Measurements from ENCODE around the gene ANKRD35.

ANKRD35 gene

DNA sequence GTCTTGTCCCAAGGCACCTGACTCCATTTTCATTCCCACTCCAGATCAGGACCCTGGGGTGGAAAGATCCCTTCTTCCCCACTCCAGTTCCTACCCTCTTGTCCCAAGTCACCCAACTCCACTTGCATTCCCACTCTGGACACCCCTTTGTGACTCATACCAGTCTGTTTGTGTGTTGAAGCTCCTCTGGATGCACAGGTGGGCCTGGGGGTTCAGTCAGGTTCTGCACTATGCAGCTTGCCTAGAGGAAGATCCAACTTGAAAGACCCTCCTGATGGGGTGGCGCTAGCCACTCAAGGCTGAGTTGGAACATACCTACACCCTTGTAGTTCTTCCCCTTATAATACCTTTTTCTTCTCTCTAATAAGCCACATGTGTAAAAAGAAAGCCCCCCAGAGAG is 9.8 kb upstream of the ANKRD35 start:
- DNase-seq (ENCODE audit: low spot score), result no peak

DNA sequence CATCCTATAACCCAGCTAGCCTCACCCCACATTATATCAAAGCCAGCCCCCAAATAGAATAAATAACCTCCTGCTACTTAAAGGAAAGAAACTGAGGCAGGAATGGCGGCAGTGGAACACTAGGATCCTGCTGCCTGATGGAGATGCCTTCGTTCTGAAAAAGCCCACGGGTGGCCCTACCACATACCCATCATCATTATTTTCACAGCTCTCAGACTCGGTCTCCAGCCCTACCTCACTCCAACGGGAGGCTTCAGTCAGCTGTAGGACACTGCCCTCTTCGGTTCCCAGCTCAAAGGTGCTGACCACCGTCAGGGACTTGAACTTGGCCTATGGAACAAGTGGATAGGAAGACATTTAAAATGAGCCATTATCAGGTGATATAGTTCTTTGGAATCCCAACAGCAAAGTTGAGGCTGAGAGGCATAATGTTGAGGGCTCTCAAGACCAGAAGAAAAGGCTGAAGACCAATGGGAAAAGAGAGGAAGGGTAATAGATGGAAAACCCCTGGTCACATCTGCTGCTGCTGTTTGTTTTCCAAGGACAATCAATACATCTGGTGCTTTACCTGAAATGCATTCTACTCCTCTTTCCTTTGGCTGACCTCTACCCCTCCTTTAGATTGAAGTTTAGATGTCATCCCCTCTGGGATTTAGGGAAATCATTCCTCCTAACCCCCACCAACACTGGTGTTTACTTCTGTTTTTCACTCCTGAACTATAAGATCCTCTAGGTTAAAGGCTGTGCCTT is 7.8 kb upstream of the ANKRD35 start:
- no peak for DNase-seq (ENCODE audit: low spot score)

DNA sequence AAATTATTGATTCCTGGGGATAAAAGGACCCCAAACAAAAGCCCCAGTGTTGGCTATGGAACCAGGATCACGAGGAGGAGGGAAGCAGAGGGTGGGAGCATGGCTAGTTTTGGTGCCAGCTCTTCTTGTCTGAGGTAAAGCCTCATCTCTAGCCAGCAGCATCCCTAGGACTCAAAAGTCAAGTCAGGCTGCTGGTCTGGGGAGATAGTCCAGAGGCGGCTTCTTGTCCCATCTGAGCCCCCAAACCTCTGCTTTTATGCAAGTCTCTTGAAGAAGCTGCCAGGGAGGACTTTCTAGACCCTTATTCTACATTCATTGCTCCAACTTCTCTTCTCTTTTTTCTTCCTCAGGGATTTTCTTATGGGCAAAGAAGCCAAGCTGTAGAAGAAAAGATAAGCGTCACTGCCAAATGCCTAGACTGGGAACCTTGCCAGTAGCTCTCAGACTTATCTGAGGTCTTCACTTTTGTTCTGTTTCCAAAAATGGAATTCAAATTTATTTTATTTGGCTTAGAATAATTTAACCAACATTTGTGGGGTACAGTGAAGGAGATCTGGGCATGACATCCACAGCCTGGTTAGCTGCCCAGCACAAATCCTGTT is 6.9 kb upstream of the ANKRD35 start:
- no peak for DNase-seq (ENCODE audit: low spot score)

DNA sequence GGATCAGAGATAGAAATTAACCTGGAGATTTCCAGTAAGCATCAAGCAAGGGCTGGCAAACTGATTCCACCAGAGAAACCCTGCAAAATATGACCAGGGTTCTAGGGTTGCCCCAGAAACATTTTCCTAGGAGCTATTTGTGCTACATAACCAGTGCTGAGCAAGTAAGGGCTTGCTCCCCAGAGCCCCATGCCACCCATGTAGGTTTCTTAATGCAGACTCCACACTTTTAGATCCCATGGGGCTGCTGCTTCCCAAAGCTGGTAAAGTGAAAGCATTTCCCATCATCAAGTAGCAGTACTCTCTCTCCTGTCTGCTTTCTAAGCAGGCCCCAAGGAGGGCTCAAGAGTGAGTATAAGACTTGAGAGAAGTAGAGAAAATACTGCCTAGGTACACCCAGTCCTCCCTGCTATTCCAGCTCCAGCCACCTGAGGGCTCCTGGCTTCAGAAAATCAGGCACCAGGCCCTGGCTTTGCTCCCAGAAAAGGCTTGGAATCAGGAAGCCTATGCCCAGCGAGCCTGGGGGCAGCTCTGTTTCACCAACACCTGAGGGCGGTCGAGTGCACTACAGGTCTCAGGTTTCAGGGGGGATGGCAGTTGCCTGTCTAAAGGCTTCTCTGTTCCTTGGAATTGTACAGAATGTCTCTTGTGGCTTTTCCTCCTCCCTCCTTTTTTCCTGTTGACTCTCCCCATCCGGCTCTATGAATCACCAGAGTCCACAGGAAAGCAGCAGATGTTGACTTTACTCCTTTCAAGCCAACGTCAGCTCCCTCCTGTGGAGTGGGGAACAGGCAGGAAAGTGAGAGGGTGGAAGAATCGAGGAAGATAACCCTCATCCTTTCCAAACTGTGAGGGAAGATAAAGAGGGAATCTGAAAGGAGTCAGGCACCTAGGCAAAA is 6.2 kb upstream of the ANKRD35 start:
- DNase-seq (ENCODE audit: low spot score), result peak; percentile 84

DNA sequence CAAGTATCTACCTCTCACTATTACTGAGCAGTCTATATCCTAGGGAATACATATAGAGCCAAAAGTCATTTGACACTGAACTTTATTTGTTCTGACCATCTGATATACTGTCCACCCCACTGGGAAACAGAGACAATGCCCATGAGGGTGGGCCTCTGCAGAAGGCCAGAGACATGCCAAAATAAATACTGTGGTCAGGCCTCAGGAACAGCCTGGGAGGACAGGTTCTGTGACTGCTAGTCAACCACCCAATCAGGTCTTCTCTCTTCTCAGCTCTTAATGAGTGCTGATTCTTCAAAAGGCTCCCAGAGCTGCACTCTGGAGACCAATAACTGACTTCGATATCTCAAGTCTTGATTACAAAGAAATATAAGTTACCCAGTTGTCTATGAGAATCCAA is 5.5 kb upstream of the ANKRD35 start:
- DNase-seq (ENCODE audit: low spot score), result no peak

DNA sequence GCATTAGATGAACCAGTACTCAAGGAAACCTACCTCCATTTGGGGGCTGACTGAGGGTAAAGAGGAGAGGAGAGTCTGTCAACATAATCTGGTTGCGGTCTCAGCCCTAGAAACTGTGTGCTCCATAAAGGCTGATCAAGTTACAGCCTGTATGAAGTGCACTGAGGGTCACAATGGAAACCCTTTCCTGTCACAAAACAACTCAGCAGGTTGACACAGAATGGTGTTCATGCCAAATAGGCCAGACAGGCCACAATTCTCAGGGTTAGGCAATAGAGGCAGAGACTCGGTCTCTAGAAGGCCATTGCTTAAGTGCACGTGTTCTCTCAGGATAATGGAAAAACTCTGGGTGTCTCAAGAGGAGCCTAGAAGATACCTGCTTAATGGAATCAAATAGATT is 4.1 kb upstream of the ANKRD35 start:
- no peak for DNase-seq (ENCODE audit: low spot score)

DNA sequence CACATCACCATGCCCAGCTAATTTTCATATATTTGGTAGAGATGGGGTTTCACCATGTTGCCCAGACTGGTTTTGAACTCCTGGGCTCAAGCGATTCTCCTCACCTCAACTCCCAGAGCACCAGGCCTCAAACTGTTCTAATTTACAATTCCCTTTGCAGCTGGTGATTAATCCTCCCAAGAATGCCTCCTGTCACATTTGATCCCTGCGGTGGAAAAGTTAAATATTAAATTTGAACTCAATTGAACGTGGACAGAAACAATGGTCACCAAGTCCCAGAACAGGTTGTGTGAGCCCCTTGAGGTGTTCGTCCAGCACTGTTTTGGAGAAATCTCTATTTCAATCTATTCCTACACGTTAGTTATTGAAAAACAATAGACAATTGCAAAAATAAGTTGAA is 2.0 kb upstream of the ANKRD35 start:
- DNase-seq (ENCODE audit: low spot score), result no peak

DNA sequence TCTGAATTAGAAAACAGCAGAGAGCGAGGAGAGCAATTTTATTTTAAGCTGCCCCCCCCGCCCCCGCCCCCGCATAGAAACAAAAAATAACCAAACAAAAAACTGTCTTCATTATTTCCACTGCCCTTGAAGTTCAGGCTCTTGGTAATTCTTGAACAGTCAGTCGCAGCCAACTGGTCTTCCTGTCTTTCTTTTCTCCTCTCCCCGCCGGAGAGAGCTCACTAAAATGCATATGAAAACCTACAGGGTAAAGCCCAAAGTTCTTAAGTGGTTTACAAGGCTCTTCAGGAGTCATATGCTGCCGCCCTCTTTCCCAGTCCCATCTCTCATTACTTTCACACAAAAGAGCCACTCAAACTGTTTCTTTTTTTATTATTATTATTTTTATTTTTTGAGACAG is 1.1 kb upstream of the ANKRD35 start:
- DNase-seq (ENCODE audit: low spot score), result no peak

DNA sequence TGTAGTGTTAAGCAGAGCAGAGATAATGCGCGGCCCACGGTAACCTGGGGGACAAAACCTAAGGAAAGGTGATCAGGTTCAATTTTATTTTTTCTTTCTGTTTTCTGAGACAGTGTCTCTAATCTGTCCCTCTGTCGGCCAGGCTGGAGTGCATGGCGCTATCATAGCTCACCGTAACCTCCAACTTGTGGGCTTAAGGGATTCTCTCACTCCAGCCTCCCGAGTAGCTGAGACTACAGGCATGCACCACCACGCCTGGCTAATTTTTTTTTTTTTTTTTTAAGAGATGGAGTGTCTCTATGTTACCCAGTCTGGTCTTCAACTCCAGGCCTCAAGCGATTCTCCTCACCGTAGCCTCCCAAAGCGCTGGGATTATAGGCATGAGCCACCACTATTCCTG is 724 bp upstream of the ANKRD35 start:
- DNase-seq (ENCODE audit: low spot score), result no peak

DNA sequence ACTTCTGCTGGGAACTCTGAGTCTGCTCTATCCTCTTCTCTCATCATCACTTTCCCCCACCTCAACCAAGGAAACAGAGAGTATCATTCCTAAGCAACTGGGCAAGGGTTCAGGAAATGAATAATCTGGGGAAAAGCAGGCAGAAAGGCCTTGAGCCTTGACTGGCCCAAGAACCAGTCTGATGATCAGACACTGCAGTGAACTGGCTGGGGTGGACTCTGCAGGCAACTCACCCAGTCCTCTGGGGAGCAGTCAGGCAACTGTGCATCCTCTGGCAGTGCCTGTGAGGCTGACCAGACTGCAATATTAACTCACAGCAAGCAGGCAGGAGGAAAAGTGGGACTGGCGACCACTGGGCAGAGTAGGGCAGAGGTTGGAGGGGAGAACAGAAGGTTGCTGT is 991 bp downstream of the ANKRD35 start:
- DNase-seq (ENCODE audit: low spot score), result no peak

DNA sequence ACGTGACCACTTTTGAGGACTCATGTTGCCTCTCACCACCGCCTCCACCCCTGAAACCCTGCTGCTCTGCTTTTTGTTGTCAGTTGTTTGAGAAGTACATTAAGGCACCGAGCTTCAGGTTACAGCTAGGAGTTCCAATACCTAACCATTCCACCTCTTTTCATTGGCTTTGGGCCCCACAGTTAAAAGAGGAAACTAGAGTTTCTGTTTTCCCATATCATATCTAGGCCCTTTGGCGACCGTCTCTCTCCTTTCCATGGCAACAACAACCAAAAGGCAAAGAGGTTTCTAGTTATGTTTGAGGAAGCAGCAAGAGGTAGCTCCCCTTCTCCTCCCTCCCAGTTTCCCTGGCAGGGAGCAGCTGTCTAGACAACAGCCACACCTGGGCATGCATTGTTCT is 5.9 kb downstream of the ANKRD35 start:
- no peak for DNase-seq (ENCODE audit: low spot score)

DNA sequence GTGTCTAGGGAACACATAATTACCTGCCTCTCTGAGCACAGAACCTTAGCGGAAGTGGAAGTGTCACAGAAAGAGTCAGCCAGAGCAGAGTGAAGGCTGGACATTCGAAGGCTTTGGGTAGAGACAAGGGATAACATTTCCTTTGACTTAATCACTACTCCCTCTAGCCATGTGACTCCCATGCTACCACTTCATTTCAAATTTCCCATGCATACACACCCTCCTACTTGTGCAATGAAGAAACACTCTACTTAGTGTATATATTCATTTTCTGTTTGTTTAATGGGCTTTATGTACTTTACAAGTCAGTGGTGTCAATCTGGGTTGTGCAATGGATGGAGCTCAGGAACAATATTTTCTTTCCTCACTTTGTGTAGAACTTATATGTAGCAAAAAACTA is 6.9 kb downstream of the ANKRD35 start:
- no peak for DNase-seq (ENCODE audit: low spot score)

DNA sequence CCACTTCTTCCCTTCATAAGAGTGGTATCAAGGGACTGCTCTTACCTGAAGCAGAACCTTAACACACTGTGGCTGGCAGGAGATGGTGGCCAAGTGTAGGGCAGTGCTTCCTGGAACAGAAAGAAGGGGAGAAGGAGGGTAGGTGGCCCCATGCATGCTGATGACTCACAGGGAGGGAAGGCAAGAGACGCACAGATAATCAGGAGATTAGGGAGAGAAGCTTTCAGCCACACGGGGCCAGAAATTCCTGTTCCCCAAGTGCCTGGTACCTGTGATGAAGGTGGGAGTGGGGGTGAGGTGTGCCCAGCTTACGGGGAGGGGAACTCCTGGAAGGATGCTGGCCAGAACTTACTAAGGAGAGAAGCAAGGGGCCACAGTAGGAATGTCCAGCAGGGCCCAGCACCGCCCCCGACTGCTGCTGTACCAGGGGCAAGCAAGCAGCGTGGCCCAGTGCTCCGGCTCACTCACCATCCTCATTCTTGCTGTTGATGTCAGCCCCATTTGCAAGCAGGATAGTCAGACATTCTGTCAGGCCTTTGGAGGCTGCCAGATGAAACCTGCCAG is 7.7 kb downstream of the ANKRD35 start:
- no peak for DNase-seq (ENCODE audit: low spot score)

DNA sequence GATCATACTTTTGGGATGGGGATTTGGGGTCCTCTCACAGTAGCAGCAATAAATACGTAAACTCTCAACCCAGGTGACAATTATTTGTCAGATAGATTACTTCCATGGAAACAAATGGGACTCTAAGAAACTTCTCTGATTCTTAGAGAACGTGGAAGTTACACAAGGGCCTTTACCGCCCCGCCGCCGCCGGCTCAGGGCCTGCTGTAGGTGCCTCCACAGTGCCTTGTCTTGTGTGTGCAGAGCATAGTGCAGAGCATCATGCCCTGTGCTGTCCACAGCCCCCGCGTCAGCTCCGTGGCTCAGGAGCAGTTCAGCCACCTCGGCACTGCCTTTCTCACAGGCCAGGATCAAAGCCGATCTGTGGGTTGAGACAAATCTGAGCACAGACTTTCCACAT is 11.0 kb downstream of the ANKRD35 start:
- no peak for DNase-seq (ENCODE audit: low spot score)

DNA sequence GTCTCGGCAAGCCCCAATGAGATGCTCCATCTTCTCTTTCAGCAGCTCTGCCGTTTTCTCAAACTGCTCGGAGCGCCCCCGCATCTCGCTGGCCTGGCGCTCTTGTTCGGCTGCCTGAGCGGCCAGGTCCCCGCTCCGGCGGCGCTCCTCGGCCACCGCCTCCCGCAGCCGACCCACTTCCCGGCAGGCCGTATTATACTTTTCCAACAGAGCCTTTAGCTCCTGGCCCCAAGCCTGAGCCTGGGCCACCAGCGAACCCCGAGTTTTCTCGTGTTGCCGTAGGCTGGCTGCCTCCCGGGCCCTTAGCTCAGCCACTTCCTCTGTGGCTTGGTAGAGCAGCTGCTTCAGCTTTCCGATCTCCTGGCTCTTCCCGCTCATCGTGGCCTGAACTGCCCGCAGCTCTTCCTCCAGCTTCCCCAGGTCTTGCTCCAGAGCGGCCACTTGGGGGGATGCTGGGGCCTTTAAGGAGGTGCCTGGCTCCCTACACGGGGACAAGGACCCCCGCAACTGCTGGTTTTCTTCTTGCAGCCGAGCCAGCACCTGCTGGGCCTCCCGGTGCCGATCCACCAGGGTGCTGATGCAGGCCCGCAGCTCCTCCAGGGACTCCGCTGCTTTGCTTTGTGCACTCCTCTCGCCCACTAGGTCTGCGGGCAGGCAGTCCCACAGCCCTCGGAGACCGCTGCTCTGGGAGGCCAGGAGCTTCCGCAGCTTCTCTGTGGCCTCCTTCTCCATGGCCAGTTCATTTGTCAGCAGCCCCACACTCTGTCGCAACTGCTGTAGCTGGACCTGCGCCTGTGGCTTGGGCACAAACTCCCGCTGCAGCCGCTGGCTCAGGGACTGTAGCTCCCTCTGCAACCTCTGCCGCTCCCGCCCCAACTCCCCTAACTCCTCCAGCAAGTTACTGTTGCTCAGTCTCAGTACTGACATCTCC is 13.4 kb downstream of the ANKRD35 start:
- DNase-seq (ENCODE audit: low spot score), result no peak

DNA sequence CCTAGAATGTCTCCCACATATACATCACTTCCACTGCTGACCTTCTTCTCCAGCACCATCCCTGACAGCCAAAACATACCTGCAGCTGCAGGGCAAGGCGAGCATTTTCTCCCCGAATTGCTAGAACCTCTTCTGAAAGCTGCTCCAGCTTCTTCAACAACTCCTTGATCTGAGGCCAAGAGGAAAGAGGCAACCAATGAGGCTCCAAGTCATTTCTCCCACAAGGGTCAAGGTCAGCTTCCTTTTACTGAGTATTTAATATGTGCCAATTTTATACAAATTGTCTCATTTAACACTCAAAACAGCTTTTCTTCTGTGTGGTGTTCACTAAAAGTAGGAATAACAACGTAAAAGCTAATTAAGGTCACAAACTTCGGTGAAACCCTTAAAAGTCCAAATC is 17.4 kb downstream of the ANKRD35 start:
- DNase-seq (ENCODE audit: low spot score), result no peak

DNA sequence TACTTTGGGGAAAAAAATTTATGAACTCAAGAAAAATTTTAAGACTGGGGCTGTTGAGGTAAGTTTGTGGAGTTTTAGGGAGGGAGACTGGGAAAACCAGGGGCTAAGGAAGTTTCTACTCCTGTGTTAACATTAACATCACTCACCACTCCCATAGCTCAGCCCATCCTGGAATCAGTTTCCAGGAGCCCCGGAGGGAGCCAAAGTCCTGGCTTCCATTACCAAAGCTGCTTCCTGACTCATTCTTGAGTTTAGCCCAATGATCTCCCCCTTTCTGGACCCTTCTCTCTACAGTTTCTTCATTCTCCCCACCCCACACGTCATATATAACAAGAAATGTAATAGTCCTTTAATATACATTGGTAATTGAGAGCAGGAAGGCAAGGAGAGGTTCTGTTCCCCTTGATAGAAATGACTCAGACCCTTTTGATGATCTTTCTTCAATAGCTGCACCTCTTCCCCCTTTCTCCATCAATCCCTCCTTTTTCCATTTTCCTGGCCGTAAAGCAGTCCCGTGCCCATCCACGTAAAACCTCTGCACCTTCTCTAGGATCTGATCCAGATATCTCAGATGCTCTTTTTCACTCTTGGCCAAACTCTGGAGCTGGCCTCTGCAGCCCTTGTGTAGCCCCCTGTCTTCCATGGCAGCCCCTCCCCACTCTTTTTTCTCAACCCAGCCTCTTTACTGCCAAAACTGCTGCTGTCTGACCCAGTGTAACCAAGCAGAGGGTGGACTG is 22.2 kb downstream of the ANKRD35 start:
- DNase-seq (ENCODE audit: low spot score), result no peak

DNA sequence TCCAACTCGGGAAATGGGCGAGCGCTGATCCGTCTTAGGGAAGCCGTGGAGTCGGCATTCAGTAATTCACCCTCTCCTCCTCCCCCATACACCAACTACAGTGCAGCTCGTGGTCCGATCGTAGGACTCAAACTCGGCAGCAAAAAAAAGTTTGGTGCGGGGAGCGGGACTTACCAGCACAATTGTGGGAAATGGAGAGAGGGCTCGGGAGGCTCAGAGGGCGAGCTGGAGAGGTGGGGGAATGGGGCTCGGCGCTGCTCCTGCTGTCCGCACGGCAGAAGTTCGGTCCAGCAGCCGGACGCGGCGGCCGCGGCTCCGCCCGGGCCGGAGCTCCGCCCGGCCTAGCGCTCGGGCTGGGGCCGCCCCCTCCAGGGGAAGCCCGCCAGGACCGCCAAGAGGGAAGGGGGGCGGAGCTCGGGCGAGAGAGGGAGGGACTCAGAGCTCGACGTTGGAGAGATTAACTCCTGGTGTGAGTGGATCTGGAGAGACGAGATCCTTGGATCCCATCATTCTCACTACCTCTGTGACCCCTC is 26.1 kb downstream of the ANKRD35 start:
- peak; percentile 87 for DNase-seq (ENCODE audit: low spot score)

DNA sequence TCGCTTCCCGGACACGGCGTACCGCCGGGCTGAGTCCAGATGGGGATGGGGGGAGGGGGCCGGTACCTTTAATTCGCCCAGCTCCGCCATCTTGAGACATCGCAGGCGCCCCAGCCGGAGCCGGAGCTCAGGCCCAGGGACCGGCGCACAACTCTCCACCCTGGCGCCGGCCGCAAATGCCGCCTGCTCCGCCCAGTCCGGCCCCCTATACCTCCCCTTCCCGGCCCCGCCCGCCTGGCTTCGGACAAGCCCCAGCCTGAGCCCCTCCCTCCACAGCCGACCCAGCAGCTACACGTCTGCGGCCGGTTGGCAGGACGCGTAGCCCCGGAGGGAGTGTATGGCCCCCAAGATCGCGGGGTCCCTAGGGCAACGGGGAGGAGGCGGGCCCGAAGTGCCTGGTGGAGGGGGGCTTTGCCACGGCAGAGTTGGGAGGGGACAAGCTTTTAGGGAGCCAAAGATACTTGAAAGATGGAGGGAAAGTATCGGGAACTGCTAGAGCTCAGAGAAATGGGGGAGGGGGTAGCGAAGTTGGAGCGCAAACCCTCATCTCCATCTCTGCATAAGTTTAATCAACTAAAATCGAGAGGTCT is 26.7 kb downstream of the ANKRD35 start, which contains the start of gene PIAS3:
TSS of gene PIAS3 (minus strand) at position 181 of the 590 bp plus-strand sequence. CDS start at position 90, 91 bp downstream.
- peak; percentile 93 for DNase-seq (ENCODE audit: low spot score)
